Activated naive CD8-positive, alpha-beta T cell treated with anti-CD3 and anti-CD28 coated beads, Interleukin-2, amount 50 U/mL, for 24 hours (primary cell): ENCODE results near the gene ZNF814.
"Not testable (repeated sequence)": the region's sequence is repeated elsewhere in the genome, so short reads cannot be mapped to it uniquely, and the experiment has no call there.

Experiments used
- ATAC-seq: fragments of 150-1000 bp; cut with Tn5 transposase; one replicate; pipeline ENCODE4 v1.10.0; 2021
- DNase-seq: peaks from one replicate; pipeline ENCODE4 v3.0.0; 2021
- H3K27ac Mint-ChIP-seq: one replicate; pipeline ENCODE4 v1.8.0; 2021; ENCODE audit warnings: mild to moderate bottlenecking, mixed read lengths
- H3K27me3 Mint-ChIP-seq: one replicate; pipeline ENCODE4 v1.8.0; 2021; ENCODE audit warnings: mixed read lengths
- H3K36me3 Mint-ChIP-seq: one replicate; pipeline ENCODE4 v1.8.0; 2021; ENCODE audit warnings: low read depth, mixed read lengths
- H3K4me1 Mint-ChIP-seq: one replicate; pipeline ENCODE4 v1.8.0; 2021; ENCODE audit warnings: mixed read lengths
- H3K4me3 Mint-ChIP-seq: one replicate; pipeline ENCODE4 v1.8.0; 2021; ENCODE audit warnings: mild to moderate bottlenecking, moderate library complexity, mixed read lengths
- H3K9me3 Mint-ChIP-seq: one replicate; pipeline ENCODE4 v1.8.0; 2021; ENCODE audit warnings: mixed read lengths

Gene ZNF814

GRCh38 chr19:57841122-57841763, 47.6 kb downstream of the ZNF814 start:
- H3K27me3 Mint-ChIP-seq = no peaks in the 10 kb centered on the region
- ATAC-seq (no peak), DNase-seq (no peak)
- H3K36me3 Mint-ChIP-seq = peaks cover 59% of the 10 kb centered on the region
- no peak overlapping the region for H3K27ac Mint-ChIP-seq
- peaks cover 17% of the 10 kb centered on the region for H3K4me1 Mint-ChIP-seq
- H3K4me3 Mint-ChIP-seq = no peak overlapping the region
- H3K9me3 Mint-ChIP-seq = no peaks in the 10 kb centered on the region

DNA sequence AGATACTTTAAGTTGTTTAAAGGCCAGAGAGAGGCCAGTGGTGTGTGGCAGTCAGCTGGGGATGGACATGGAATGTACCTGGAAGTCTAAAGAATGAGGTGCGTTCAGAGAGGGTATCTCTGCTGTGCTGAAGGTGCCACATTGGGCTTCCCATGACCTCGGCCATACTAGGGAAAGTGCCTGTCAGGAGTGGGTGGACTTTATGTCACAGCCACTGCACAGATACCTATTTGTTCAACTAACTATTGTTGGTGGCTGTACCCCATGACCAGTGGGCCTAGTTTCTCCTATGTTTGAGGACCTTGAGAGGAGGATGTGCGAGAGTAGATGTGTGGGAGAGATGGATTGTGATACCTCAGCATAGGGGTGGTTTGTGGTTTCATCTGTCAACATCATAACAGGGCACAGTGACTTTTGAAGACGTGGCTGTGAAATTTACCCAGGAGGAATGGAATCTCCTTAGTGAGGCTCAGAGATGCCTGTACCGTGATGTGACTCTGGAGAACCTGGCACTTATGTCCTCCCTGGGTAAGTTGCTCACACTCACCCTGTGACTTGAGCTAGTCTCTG, 50.1 kb downstream of the ZNF814 start:
- not testable (repeated sequence) for H3K9me3 Mint-ChIP-seq, H3K4me3 Mint-ChIP-seq, H3K27me3 Mint-ChIP-seq, DNase-seq
- Mint-ChIP-seq H3K27ac (peak overlapping the region; percentile 31), H3K36me3 (peaks cover 42% of the 10 kb centered on the region), H3K4me1 (peaks cover 17% of the 10 kb centered on the region)
- peak; percentile 77 for ATAC-seq

- not testable (repeated sequence) for H3K4me3 Mint-ChIP-seq, H3K9me3 Mint-ChIP-seq, H3K27me3 Mint-ChIP-seq, DNase-seq, H3K27ac Mint-ChIP-seq, ATAC-seq
- H3K36me3 Mint-ChIP-seq = peaks cover 32% of the 10 kb centered on the region
- H3K4me1 Mint-ChIP-seq = peaks cover 22% of the 10 kb centered on the region
Measured at GRCh38 chr19:57836991-57837390, 51.8 kb downstream of the ZNF814 start.

DNA sequence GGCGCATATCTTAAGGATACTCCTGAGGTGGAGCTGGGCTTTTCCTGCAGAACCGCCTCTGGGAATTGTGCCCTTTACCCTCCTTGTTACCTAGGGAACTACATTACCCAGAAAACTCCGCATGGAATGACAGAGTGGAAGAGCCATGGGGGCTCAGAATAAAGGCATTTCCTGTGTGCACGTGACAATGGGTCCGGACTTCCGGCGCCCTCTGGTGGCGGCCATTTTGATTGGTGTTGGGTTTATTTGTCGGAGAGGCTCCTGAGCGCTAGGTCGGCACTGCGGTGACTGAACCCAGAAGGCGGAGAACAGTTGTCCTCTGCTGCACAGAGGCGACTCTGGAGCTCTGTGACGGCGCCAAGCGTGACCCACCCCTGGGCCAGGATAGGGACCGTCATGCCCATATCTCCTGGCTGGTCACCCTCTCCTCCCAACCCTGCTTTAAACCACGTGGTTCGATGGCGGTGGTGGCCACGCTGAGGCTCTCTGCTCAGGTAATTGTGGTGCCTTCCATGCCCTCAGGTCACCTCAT, 58.7 kb downstream of the ZNF814 start, which contains the start of gene ZNF587B:
Gene ZNF587B (plus strand): TSS at position 229 of the 532 bp plus-strand sequence. CDS start 230 bp downstream, at position 459.
- Mint-ChIP-seq H3K36me3 (peaks cover 43% of the 10 kb centered on the region), H3K4me3 (no peak within 1 kb of the TSS), H3K9me3 (no peaks in the 10 kb centered on the region), H3K27me3 (no peaks in the 10 kb centered on the region), H3K27ac (peak within 1 kb of the TSS; percentile 31), H3K4me1 (peaks cover 21% of the 10 kb centered on the region)
- peak; percentile 41 for DNase-seq
- ATAC-seq = no peak

DNA sequence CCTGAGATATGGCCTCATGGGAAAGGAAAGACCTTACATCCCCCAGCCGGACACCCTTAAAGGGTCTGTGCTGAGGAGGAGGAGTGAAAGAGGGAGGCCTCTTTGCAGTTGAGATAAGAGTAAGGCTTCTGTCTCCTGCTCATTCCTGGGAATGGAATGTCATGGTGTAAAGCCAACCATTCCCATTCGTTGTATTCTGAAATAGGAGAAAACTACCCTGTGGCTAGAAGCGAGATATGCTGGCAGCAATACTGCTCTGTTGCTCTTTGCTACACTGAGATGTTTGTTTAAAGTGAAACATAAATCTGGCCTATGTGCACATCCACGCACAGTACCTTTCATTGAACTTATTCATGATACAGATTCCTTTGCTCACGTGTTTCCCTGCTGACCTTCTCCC, 59.5 kb downstream of the ZNF814 start:
- peaks cover 47% of the 10 kb centered on the region for H3K36me3 Mint-ChIP-seq
- ATAC-seq = no peak
- H3K4me1 Mint-ChIP-seq = peaks cover 25% of the 10 kb centered on the region
- H3K9me3 Mint-ChIP-seq = no peaks in the 10 kb centered on the region
- H3K27ac Mint-ChIP-seq = no peak overlapping the region
- H3K4me3 Mint-ChIP-seq = no peak overlapping the region
- H3K27me3 Mint-ChIP-seq = no peaks in the 10 kb centered on the region
- DNase-seq = no peak

DNA sequence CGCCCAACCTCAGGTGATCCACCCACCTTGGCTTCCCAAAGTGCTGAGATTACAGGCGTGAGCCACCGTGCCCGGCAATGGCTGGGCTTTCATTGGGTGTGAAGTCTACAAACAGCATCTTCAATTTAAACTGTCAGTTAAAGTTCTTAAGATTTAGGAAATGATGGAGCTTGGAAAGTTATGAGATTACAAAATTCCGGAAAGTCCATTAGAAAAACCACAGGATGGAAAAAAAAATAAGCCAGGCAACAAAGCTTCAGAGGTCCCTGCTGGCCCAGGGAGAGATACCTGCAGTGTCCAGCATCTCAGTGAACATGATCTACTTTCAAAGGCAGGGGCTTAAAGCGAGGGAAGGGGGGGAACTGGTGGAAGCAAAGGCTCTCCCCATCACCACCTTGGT, 63.3 kb downstream of the ZNF814 start:
- H3K27ac Mint-ChIP-seq = no peak overlapping the region
- no peak overlapping the region for H3K4me3 Mint-ChIP-seq
- H3K27me3 Mint-ChIP-seq = no peaks in the 10 kb centered on the region
- DNase-seq = no peak
- no peaks in the 10 kb centered on the region for H3K9me3 Mint-ChIP-seq
- peaks cover 66% of the 10 kb centered on the region for H3K36me3 Mint-ChIP-seq
- H3K4me1 Mint-ChIP-seq = peaks cover 52% of the 10 kb centered on the region
- no peak for ATAC-seq

- Mint-ChIP-seq H3K4me1 (peaks cover 59% of the 10 kb centered on the region), H3K27ac (peak overlapping the region; percentile 62), H3K4me3 (peak overlapping the region; percentile 34), H3K36me3 (peaks cover 60% of the 10 kb centered on the region)
- not testable (repeated sequence) for H3K27me3 Mint-ChIP-seq, H3K9me3 Mint-ChIP-seq, DNase-seq, ATAC-seq
Measured at GRCh38 chr19:57823608-57824007, 65.2 kb downstream of the ZNF814 start.

- H3K27me3 Mint-ChIP-seq, H3K9me3 Mint-ChIP-seq, ATAC-seq, DNase-seq: not testable (repeated sequence)
- Mint-ChIP-seq H3K27ac (peak overlapping the region; percentile 62), H3K4me1 (peaks cover 63% of the 10 kb centered on the region), H3K4me3 (peak overlapping the region; percentile 44), H3K36me3 (peaks cover 60% of the 10 kb centered on the region)
Measured at GRCh38 chr19:57823155-57823554, 65.7 kb downstream of the ZNF814 start.

DNA sequence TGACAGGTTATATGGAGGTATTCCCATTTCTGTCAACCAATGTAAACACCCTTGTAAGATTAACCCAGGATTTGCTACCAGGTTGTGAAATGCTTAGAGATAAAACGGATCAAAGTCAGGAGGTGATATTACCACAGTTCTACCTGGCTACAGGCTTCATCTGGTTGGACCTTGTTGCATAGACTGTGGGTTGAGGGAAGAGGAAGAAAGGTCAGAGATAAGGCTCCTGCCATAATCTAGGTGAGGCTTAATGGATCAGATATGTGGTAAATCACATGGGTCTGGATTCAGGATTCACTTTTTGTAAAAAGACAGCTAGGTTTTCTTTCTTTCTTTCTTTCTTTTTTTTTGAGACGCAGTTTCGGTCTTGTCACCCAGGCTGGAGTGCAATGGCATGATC, 67.3 kb downstream of the ZNF814 start:
- H3K9me3 Mint-ChIP-seq, ATAC-seq, H3K27me3 Mint-ChIP-seq, H3K27ac Mint-ChIP-seq, DNase-seq: not testable (repeated sequence)
- Mint-ChIP-seq H3K36me3 (peaks cover 52% of the 10 kb centered on the region), H3K4me1 (peaks cover 54% of the 10 kb centered on the region), H3K4me3 (peak overlapping the region; percentile 99)

GRCh38 chr19:57821095-57821494, 67.7 kb downstream of the ZNF814 start:
- ATAC-seq, DNase-seq, H3K9me3 Mint-ChIP-seq, H3K27me3 Mint-ChIP-seq: not testable (repeated sequence)
- peaks cover 49% of the 10 kb centered on the region for H3K36me3 Mint-ChIP-seq
- H3K27ac Mint-ChIP-seq = peak overlapping the region; percentile 93
- peak overlapping the region; percentile 99 for H3K4me3 Mint-ChIP-seq
- H3K4me1 Mint-ChIP-seq = peaks cover 54% of the 10 kb centered on the region

GRCh38 chr19:57820599-57820998, 68.2 kb downstream of the ZNF814 start:
- Mint-ChIP-seq H3K4me3 (peak overlapping the region; percentile 99), H3K36me3 (peaks cover 45% of the 10 kb centered on the region), H3K9me3 (no peaks in the 10 kb centered on the region), H3K4me1 (peaks cover 57% of the 10 kb centered on the region), H3K27ac (peak overlapping the region; percentile 93), H3K27me3 (no peaks in the 10 kb centered on the region)
- DNase-seq = no peak
- ATAC-seq = no peak

DNA sequence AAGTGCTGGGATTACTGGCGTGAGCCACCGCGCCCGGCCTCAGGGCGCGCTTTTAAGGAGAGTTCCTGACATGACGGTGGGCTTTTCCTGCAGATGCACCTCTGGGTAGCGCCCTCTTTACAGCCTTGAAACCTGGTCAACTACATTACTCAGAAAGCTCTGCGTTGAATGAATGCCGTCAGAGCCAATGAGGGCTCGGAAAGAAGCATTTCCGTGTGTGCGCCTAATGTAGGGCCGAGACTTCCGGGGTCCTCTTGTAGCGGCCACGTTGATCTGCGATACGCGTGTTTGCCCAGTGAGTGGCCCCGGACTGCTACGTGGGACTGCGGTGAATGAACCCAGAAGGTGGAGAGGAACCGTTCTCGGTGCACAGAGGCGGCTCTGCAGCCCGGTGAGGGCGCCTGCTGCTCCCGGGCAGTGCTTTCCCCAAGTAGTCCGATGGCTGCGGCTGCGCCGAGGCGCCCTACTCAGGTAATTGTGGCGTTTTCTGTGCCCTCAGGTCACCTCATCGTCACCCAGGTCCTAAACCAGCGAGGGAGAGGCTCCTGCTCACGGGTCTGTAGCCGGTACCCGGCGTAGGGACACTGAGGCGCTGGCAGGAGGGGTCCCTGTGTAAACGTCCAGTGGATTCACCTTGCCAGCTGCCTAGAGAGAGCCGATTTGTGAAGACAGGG, 69.2 kb downstream of the ZNF814 start:
- no peaks in the 10 kb centered on the region for H3K9me3 Mint-ChIP-seq
- H3K36me3 Mint-ChIP-seq = peaks cover 40% of the 10 kb centered on the region
- H3K4me1 Mint-ChIP-seq = peaks cover 63% of the 10 kb centered on the region
- H3K27ac Mint-ChIP-seq = peak overlapping the region; percentile 93
- ATAC-seq = peak; percentile 96
- DNase-seq = peak; percentile 76
- peak overlapping the region; percentile 99 for H3K4me3 Mint-ChIP-seq
- H3K27me3 Mint-ChIP-seq = no peaks in the 10 kb centered on the region

DNA sequence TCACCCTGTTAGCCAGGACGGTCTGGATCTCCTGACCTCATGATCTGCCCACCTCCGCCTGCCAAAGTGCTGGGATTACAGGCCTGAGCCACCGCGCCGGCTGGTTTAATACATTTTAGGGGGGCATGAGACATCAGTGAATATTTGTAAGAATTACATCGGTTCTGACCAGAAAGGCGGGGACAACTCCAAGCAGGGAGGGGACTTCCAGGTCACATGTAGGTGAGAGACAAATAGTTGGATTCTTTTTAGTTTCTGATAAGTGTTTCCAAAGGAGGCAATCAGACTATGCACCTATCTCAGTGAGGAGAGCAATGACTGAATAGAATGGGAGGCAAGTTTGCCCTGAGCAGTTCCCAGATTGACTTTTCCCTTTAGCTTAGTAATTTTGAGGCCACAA, 70.5 kb downstream of the ZNF814 start:
- Mint-ChIP-seq H3K9me3 (no peaks in the 10 kb centered on the region), H3K27ac (peak overlapping the region; percentile 93), H3K4me3 (peak overlapping the region; percentile 99), H3K36me3 (peaks cover 31% of the 10 kb centered on the region), H3K4me1 (peaks cover 60% of the 10 kb centered on the region), H3K27me3 (no peaks in the 10 kb centered on the region)
- ATAC-seq (no peak), DNase-seq (no peak)

DNA sequence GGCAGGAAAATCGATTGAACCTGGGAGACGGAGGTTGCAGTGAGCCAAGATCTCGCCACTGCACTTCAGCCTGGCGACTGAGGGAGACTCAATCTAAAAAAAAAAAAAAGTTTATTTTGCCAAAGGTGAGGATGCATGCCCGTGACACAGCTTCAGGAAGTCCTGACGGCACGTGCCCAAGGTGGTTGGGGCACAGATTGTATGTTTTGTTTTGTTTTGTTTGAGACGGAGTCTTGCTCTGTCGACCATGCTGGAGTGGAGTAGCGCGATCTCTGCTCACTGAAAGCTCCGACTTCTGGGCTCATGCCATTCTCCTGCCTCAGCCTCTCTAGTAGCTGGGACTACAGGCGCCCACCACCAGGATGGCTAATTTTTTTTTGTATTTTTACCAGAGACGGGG, 70.9 kb downstream of the ZNF814 start:
- peaks cover 60% of the 10 kb centered on the region for H3K4me1 Mint-ChIP-seq

DNA sequence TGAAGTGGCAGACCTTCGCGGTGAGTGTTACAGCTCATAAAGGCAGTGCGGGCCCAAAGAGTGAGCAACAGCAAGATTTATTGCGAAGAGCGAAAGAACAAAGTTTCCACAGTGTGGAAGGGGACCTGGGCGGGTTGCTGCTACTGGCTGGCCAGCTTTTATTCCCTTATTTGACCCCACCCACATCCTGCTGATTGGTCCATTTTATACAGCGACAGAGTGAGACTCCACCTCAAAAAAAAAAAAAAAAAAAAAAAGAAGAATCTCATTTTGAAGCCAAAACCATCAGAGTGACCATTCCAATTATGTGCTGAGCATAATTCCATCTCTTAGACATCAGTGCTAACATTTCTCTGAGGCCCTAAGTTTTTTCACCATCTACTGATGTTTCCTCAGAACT, 72.2 kb downstream of the ZNF814 start:
- DNase-seq (no peak), ATAC-seq (no peak)
- H3K36me3 Mint-ChIP-seq = peaks cover 29% of the 10 kb centered on the region
- no peaks in the 10 kb centered on the region for H3K27me3 Mint-ChIP-seq
- H3K27ac Mint-ChIP-seq = peak overlapping the region; percentile 17
- peaks cover 61% of the 10 kb centered on the region for H3K4me1 Mint-ChIP-seq
- no peaks in the 10 kb centered on the region for H3K9me3 Mint-ChIP-seq
- no peak overlapping the region for H3K4me3 Mint-ChIP-seq

More for the DNA sequence above, 70.9 kb downstream of the ZNF814 start:
- H3K4me3 Mint-ChIP-seq = no peak overlapping the region
- no peak for ATAC-seq
- H3K36me3 Mint-ChIP-seq = peaks cover 30% of the 10 kb centered on the region
- H3K27ac Mint-ChIP-seq = no peak overlapping the region
- DNase-seq = no peak
- H3K27me3 Mint-ChIP-seq = no peaks in the 10 kb centered on the region
- no peaks in the 10 kb centered on the region for H3K9me3 Mint-ChIP-seq
